ENCODE results near the gene TFIP11.
A peak's percentile ranks its signal among the peaks of the same experiment; 100 is the strongest.

TFIP11 gene

GRCh38 chr22:26492220-26492619 lies 20.1 kb downstream of the TFIP11 start:
- no peak overlapping the region for H2AFZ ChIP-seq (ENCODE audit: low read depth)
- no peaks in the 10 kb centered on the region for H3K27me3 ChIP-seq (ENCODE audit: insufficient read depth, low read depth)
- peaks cover 99% of the 10 kb centered on the region for H3K4me1 ChIP-seq (ENCODE audit: low read depth, poor library complexity, severe bottlenecking)
- H3K27ac ChIP-seq, result no peak overlapping the region
- H3K36me3 ChIP-seq (ENCODE audit: insufficient read depth), result peaks cover 39% of the 10 kb centered on the region; the same call in 1 of the 2 replicates
- no peak for TF ChIP-seq CTCF (conservative IDR thresholded peaks at IDR 0.05; ENCODE audit: low read depth, low read length)
- H3K4me2 ChIP-seq, result no peak overlapping the region; the same call in 1 of the 2 replicates
- H3K9ac ChIP-seq, result no peak overlapping the region
- no peaks in the 10 kb centered on the region for H4K20me1 ChIP-seq (ENCODE audit: insufficient read depth)
- H3K79me2 ChIP-seq (ENCODE audit: insufficient read depth, low read depth), result peaks cover 53% of the 10 kb centered on the region
- no peak overlapping the region for H3K4me3 ChIP-seq (IDR thresholded peaks at IDR 0.05; ENCODE audit: insufficient read depth, low read depth, low read length)

- TF ChIP-seq CTCF (conservative IDR thresholded peaks at IDR 0.05; ENCODE audit: low read depth, low read length), result no peak
- peaks cover 95% of the 10 kb centered on the region for H3K4me1 ChIP-seq (ENCODE audit: low read depth, poor library complexity, severe bottlenecking)
- H3K27me3 ChIP-seq (ENCODE audit: insufficient read depth, low read depth), result no peaks in the 10 kb centered on the region
- no peak overlapping the region for H3K9ac ChIP-seq
- H2AFZ ChIP-seq (ENCODE audit: low read depth), result no peak overlapping the region
- H3K36me3 ChIP-seq (ENCODE audit: insufficient read depth), result peaks cover 39% of the 10 kb centered on the region; the same call in 1 of the 2 replicates
- H3K79me2 ChIP-seq (ENCODE audit: insufficient read depth, low read depth), result peaks cover 76% of the 10 kb centered on the region
- H3K4me2 ChIP-seq, result peak overlapping the region; percentile 94; the same call in 1 of the 2 replicates
- no peaks in the 10 kb centered on the region for H4K20me1 ChIP-seq (ENCODE audit: insufficient read depth)
- H3K4me3 ChIP-seq (IDR thresholded peaks at IDR 0.05; ENCODE audit: insufficient read depth, low read depth, low read length), result no peak overlapping the region
- peak overlapping the region; percentile 80 for H3K27ac ChIP-seq
Observed at GRCh38 chr22:26489447-26490036, 22.7 kb downstream of the TFIP11 start.

- Histone ChIP-seq H3K36me3 (ENCODE audit: insufficient read depth) (peaks cover 27% of the 10 kb centered on the region; the same call in 1 of the 2 replicates), H3K4me3 (IDR thresholded peaks at IDR 0.05; ENCODE audit: insufficient read depth, low read depth, low read length) (no peak overlapping the region), H3K79me2 (ENCODE audit: insufficient read depth, low read depth) (peaks cover 75% of the 10 kb centered on the region), H3K4me2 (peak overlapping the region; percentile 94), H3K4me1 (ENCODE audit: low read depth, poor library complexity, severe bottlenecking) (peaks cover 80% of the 10 kb centered on the region), H4K20me1 (ENCODE audit: insufficient read depth) (no peaks in the 10 kb centered on the region), H3K27me3 (ENCODE audit: insufficient read depth, low read depth) (no peaks in the 10 kb centered on the region), H2AFZ (ENCODE audit: low read depth) (no peak overlapping the region), H3K9ac (peak overlapping the region; percentile 0; the same call in 1 of the 2 replicates), H3K27ac (peak overlapping the region; percentile 80)
- TF ChIP-seq CTCF (conservative IDR thresholded peaks at IDR 0.05; ENCODE audit: low read depth, low read length), result no peak
Observed at GRCh38 chr22:26487996-26488395, 24.3 kb downstream of the TFIP11 start.

GRCh38 chr22:26486394-26486793 lies 25.9 kb downstream of the TFIP11 start:
- H3K79me2 ChIP-seq (ENCODE audit: insufficient read depth, low read depth), result peaks cover 66% of the 10 kb centered on the region
- peak overlapping the region; percentile 94 for H3K4me2 ChIP-seq

More at GRCh38 chr22:26486394-26486793, 25.9 kb downstream of the TFIP11 start:
- H2AFZ ChIP-seq (ENCODE audit: low read depth), result no peak overlapping the region
- H3K36me3 ChIP-seq (ENCODE audit: insufficient read depth), result peaks cover 13% of the 10 kb centered on the region; the same call in 1 of the 2 replicates
- no peaks in the 10 kb centered on the region for H4K20me1 ChIP-seq (ENCODE audit: insufficient read depth)
- H3K27me3 ChIP-seq (ENCODE audit: insufficient read depth, low read depth), result no peaks in the 10 kb centered on the region
- no peak for TF ChIP-seq CTCF (conservative IDR thresholded peaks at IDR 0.05; ENCODE audit: low read depth, low read length)
- peak overlapping the region; percentile 80; the same call in 1 of the 2 replicates for H3K27ac ChIP-seq
- H3K9ac ChIP-seq, result no peak overlapping the region
- no peak overlapping the region for H3K4me3 ChIP-seq (IDR thresholded peaks at IDR 0.05; ENCODE audit: insufficient read depth, low read depth, low read length)
- H3K4me1 ChIP-seq (ENCODE audit: low read depth, poor library complexity, severe bottlenecking), result peaks cover 81% of the 10 kb centered on the region

Data from KMS-11 (cell line).